NCI-H2196 (cell line): ENCODE data around the gene HES4.
"Not testable (repeated sequence)": the region's sequence is repeated elsewhere in the genome, so short reads cannot be mapped to it uniquely, and the experiment has no call there.

ENCODE experiments used
- DNase-seq: peaks from one replicate; lab custom pipeline; 2025; ENCODE audit not compliant: unreplicated experiment; lab: John Stamatoyannopoulos, UW

The HES4 gene

GRCh38 chr1:1033731-1034438 is 34.0 kb upstream of the HES4 start:
- DNase-seq = no peak

- DNase-seq = peak; percentile 98
Observed at GRCh38 chr1:1033009-1033587, 33.2 kb upstream of the HES4 start.

- no peak for DNase-seq
Observed at GRCh38 chr1:1032424-1032823, 32.5 kb upstream of the HES4 start.

- no peak for DNase-seq
Observed at GRCh38 chr1:1031659-1032235, 31.9 kb upstream of the HES4 start.

- not testable (repeated sequence) for DNase-seq
Observed at GRCh38 chr1:1030867-1031658, 31.2 kb upstream of the HES4 start.

- no peak for DNase-seq
Observed at GRCh38 chr1:1027791-1028190, 27.9 kb upstream of the HES4 start.

- DNase-seq = no peak
Observed at GRCh38 chr1:1026599-1027413, 26.9 kb upstream of the HES4 start.

GRCh38 chr1:1025730-1026129 is 25.8 kb upstream of the HES4 start:
- no peak for DNase-seq

GRCh38 chr1:1024771-1025699 is 25.1 kb upstream of the HES4 start:
- no peak for DNase-seq

- DNase-seq = no peak
Observed at GRCh38 chr1:1024149-1024770, 24.4 kb upstream of the HES4 start.

- DNase-seq = no peak
Observed at GRCh38 chr1:1023700-1024099, 23.8 kb upstream of the HES4 start.

GRCh38 chr1:1022302-1023009 is 22.6 kb upstream of the HES4 start:
- DNase-seq = no peak

- DNase-seq = no peak
Observed at GRCh38 chr1:1021920-1022259, 22.0 kb upstream of the HES4 start.

- peak; percentile 77 for DNase-seq
Observed at GRCh38 chr1:1021010-1021919, 21.4 kb upstream of the HES4 start.

GRCh38 chr1:1020415-1021009 is 20.6 kb upstream of the HES4 start:
- DNase-seq = no peak

- DNase-seq = no peak
Observed at GRCh38 chr1:1020000-1020404, 20.1 kb upstream of the HES4 start, which contains the start of gene AGRN. TSS of gene AGRN (plus strand) at chr1:1020120. CDS start at chr1:1020173, 53 bp downstream.
